WTC11 (cell line): ENCODE results near the gene MPEG1.

Source experiments
- CREB1 ChIP-seq: sonication (generic); formaldehyde crosslinking; IDR thresholded peaks from 2 replicates; pipeline ENCODE4 v1.8.0; 2023; ENCODE audit warnings: mild to moderate bottlenecking, missing genetic modification reagents
- CTCF ChIP-seq: fragments of 200-600 bp; IDR thresholded peaks from 2 replicates; pipeline ENCODE4 v1.8.0; 2022; ENCODE audit warnings: antibody characterized with exemption
- ELF4 ChIP-seq: sonication (generic); formaldehyde crosslinking; IDR thresholded peaks from 2 replicates; pipeline ENCODE4 v1.8.1; 2022; ENCODE audit warnings: low read depth, mild to moderate bottlenecking, moderate library complexity, missing genetic modification reagents
- IRF2 ChIP-seq: sonication (generic); formaldehyde crosslinking; IDR thresholded peaks from 2 replicates; pipeline ENCODE4 v1.8.0; 2022; ENCODE audit warnings: low read depth, missing genetic modification reagents, borderline replicate concordance
- SMAD4 ChIP-seq: sonication (generic); formaldehyde crosslinking; IDR thresholded peaks from 2 replicates; pipeline ENCODE4 v1.8.0; 2022; ENCODE audit warnings: mild to moderate bottlenecking, missing genetic modification reagents
- STAT6 ChIP-seq: sonication (generic); formaldehyde crosslinking; conservative IDR thresholded peaks from 2 replicates; pipeline ENCODE4 v1.8.1; 2023; ENCODE audit warnings: mild to moderate bottlenecking, low read depth, missing genetic modification reagents, moderate library complexity
- USF1 ChIP-seq: sonication (generic); formaldehyde crosslinking; IDR thresholded peaks from 2 replicates; pipeline ENCODE4 v1.8.0; 2022; ENCODE audit warnings: mild to moderate bottlenecking, missing genetic modification reagents
- USF2 ChIP-seq: sonication (generic); formaldehyde crosslinking; IDR thresholded peaks from 2 replicates; pipeline ENCODE4 v1.8.1; 2023; ENCODE audit warnings: mild to moderate bottlenecking, missing genetic modification reagents, moderate library complexity
- ZNF263 ChIP-seq: sonication (generic); formaldehyde crosslinking; IDR thresholded peaks from 2 replicates; pipeline ENCODE4 v1.8.1; 2022; ENCODE audit warnings: low read depth, mild to moderate bottlenecking, moderate library complexity, missing genetic modification reagents

- TF ChIP-seq CTCF (no peak), ELF4 (CRISPR knock-in tag) (no peak), CREB1 (CRISPR knock-in tag) (no peak), SMAD4 (CRISPR knock-in tag) (no peak), ZNF263 (CRISPR knock-in tag) (no peak), IRF2 (no peak), USF2 (CRISPR knock-in tag) (no peak), USF1 (CRISPR knock-in tag) (no peak), STAT6 (CRISPR knock-in tag) (no peak)
These were observed 27.6 kb upstream of the MPEG1 start for GRCh38 chr11:59240322-59240721.
